Astrocyte (in vitro differentiated cells and primary cell): ENCODE data around the gene DELE1. TPM values are rescaled to one million over a fixed set of nuclear protein-coding genes. Genes with fewer than 3 reads are reported as not detected.

Source experiments
- DNase-seq: peaks from one replicate; pipeline ENCODE4 v3.0.0-alpha.2; 2010; ENCODE audit warnings: low read depth
- FAIRE-seq: peaks from 2 replicates; lab custom pipeline; 2011; peaks lifted over from hg19 to GRCh38; lab: Jason Lieb, UNC
- H2AFZ ChIP-seq: 2 replicates; pipeline ENCODE4 v1.6.0; 2012; ENCODE audit warnings: low read depth, low read length, inconsistent platforms
- H3K27ac ChIP-seq: 2 replicates; pipeline ENCODE4 v1.5.1; 2011; ENCODE audit warnings: low read depth, low read length, inconsistent platforms
- H3K27me3 ChIP-seq: 2 replicates; pipeline ENCODE4 v1.6.0; 2011; ENCODE audit warnings: low read length, inconsistent platforms; ENCODE audit not compliant: insufficient read depth
- H3K36me3 ChIP-seq: 2 replicates; pipeline ENCODE4 v1.5.1; 2011; ENCODE audit warnings: low read length, inconsistent platforms; ENCODE audit not compliant: insufficient read depth
- H3K4me1 ChIP-seq: 2 replicates; pipeline ENCODE4 v1.5.1; 2011; ENCODE audit warnings: low read length, inconsistent platforms; ENCODE audit not compliant: insufficient read depth
- H3K4me2 ChIP-seq: 2 replicates; pipeline ENCODE4 v1.6.0; 2012; ENCODE audit warnings: low read length, inconsistent platforms
- H3K4me3 ChIP-seq: 2 replicates; pipeline ENCODE4 v1.5.1; 2011; ENCODE audit warnings: low read depth, mild to moderate bottlenecking, low read length, inconsistent platforms; ENCODE audit not compliant: insufficient read depth
- H3K79me2 ChIP-seq: 2 replicates; pipeline ENCODE4 v1.6.0; 2012; ENCODE audit warnings: mild to moderate bottlenecking, low read length, inconsistent platforms; ENCODE audit not compliant: insufficient read depth
- H3K9ac ChIP-seq: 2 replicates; pipeline ENCODE4 v1.6.0; 2012; ENCODE audit warnings: mild to moderate bottlenecking, low read length, inconsistent platforms
- H3K9me3 ChIP-seq: 2 replicates; pipeline ENCODE4 v1.5.1; 2012; ENCODE audit warnings: low read depth, mild to moderate bottlenecking, low read length, inconsistent platforms; ENCODE audit not compliant: insufficient read depth
- H4K20me1 ChIP-seq: 2 replicates; pipeline ENCODE4 v1.6.0; 2012; ENCODE audit warnings: low read length, inconsistent platforms; ENCODE audit not compliant: insufficient read depth
- H3K27ac Mint-ChIP-seq: one replicate; pipeline ENCODE4 v1.8.0; 2021; ENCODE audit warnings: mild to moderate bottlenecking, mixed read lengths; ENCODE audit not compliant: unreplicated experiment
- H3K27me3 Mint-ChIP-seq: one replicate; pipeline ENCODE4 v1.8.0; 2021; ENCODE audit warnings: low read depth, mixed read lengths; ENCODE audit not compliant: unreplicated experiment
- H3K36me3 Mint-ChIP-seq: one replicate; pipeline ENCODE4 v1.8.0; 2021; ENCODE audit warnings: low read depth, mixed read lengths; ENCODE audit not compliant: unreplicated experiment
- H3K4me1 Mint-ChIP-seq: one replicate; pipeline ENCODE4 v1.8.0; 2021; ENCODE audit warnings: low read depth, mixed read lengths; ENCODE audit not compliant: unreplicated experiment
- H3K4me3 Mint-ChIP-seq: one replicate; pipeline ENCODE4 v1.8.0; 2021; ENCODE audit warnings: mild to moderate bottlenecking, moderate library complexity, mixed read lengths; ENCODE audit not compliant: unreplicated experiment
- H3K9me3 Mint-ChIP-seq: one replicate; pipeline ENCODE4 v1.8.0; 2021; ENCODE audit warnings: mild to moderate bottlenecking, mixed read lengths; ENCODE audit not compliant: unreplicated experiment
- EZH2 ChIP-seq: IDR thresholded peaks from 2 replicates; pipeline ENCODE4 v1.6.1; 2012; ENCODE audit warnings: mild to moderate bottlenecking, low read length, inconsistent platforms; ENCODE audit not compliant: insufficient read depth
- total RNA-seq: library from RNA; stranded (reverse); gene quantifications from 2 replicates; pipeline ENCODE4 v1.2.1, GENCODE V29; 2021
- TF ChIP-seq, protein P1 (sequence below): IDR thresholded peaks from 2 replicates; pipeline ENCODE4 v1.5.1; 2011; ENCODE audit warnings: low read depth, mild to moderate bottlenecking, inconsistent platforms, low read length, moderate library complexity; ENCODE audit not compliant: insufficient read depth

Gene DELE1
- total RNA-seq, 1 donor from 2014 or later: 37.6 TPM

DNA sequence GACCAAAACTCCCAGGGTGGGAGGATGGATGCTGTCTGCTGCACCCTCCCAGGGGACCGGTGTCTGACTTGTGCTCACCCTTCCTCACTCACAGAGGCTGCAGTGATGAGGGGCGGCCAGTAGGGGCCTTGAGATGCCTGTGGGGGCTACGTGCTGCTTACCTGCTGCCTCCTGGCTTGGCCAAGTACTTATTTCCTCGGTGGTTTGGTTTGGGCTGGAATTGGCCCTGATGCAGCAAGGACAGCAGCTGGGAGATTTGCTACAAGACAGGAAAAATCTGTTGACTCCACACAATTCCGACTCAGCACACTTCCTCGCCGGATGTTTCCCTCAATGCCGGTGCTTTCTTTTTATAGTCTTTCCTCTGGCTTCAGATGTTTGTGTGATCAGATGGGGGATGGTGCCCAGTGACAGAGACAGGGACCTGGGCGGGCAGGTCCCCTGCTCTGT lies 27.7 kb downstream of the DELE1 start:
- Histone ChIP-seq H3K4me2 (no peak overlapping the region), H3K4me1 (no peaks in the 10 kb centered on the region), H2AFZ (no peak overlapping the region), H3K36me3 (no peaks in the 10 kb centered on the region), H3K9me3 (no peaks in the 10 kb centered on the region), H4K20me1 (no peaks in the 10 kb centered on the region), H3K4me3 (no peak overlapping the region), H3K27ac (no peak overlapping the region), H3K9ac (no peak overlapping the region), H3K79me2 (no peaks in the 10 kb centered on the region), H3K27me3 (no peaks in the 10 kb centered on the region)
- Mint-ChIP-seq H3K27ac (no peak overlapping the region), H3K27me3 (peaks cover 41% of the 10 kb centered on the region), H3K4me3 (no peak overlapping the region), H3K9me3 (no peaks in the 10 kb centered on the region), H3K4me1 (peaks cover 6% of the 10 kb centered on the region), H3K36me3 (peaks cover 2% of the 10 kb centered on the region)
- TF ChIP-seq, protein P1, sequence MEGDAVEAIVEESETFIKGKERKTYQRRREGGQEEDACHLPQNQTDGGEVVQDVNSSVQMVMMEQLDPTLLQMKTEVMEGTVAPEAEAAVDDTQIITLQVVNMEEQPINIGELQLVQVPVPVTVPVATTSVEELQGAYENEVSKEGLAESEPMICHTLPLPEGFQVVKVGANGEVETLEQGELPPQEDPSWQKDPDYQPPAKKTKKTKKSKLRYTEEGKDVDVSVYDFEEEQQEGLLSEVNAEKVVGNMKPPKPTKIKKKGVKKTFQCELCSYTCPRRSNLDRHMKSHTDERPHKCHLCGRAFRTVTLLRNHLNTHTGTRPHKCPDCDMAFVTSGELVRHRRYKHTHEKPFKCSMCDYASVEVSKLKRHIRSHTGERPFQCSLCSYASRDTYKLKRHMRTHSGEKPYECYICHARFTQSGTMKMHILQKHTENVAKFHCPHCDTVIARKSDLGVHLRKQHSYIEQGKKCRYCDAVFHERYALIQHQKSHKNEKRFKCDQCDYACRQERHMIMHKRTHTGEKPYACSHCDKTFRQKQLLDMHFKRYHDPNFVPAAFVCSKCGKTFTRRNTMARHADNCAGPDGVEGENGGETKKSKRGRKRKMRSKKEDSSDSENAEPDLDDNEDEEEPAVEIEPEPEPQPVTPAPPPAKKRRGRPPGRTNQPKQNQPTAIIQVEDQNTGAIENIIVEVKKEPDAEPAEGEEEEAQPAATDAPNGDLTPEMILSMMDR: peak; percentile 44
- TF ChIP-seq EZH2: no peak
- FAIRE-seq (no peak), DNase-seq (no peak)

DNA sequence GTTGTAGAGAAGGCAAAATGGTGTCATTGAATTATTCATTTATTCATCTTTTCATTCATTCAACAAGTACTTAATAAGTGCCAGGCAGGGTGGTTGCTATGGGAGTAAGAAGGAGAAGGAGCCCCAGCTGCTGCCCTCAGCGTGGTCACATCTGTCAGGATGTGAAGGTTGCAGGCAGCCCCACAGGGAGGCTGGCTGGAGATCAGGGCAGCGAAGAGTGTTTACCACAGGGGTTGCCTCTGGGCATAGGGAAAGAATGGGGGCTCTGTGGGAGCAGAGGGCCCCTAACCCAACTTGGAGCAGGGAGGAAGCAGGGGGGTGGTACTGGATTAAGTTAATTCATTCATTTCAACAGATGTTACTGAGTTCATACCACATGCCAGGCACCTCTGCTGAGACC lies 28.3 kb downstream of the DELE1 start:
- TF ChIP-seq, protein P1: no peak
- no peak for TF ChIP-seq EZH2
- H3K4me3 Mint-ChIP-seq: peak overlapping the region; percentile 62
- Histone ChIP-seq H3K27ac (no peak overlapping the region), H3K4me2 (no peak overlapping the region), H4K20me1 (no peaks in the 10 kb centered on the region), H3K79me2 (no peaks in the 10 kb centered on the region), H3K36me3 (no peaks in the 10 kb centered on the region), H2AFZ (no peak overlapping the region), H3K9me3 (no peaks in the 10 kb centered on the region), H3K4me1 (no peaks in the 10 kb centered on the region), H3K27me3 (no peaks in the 10 kb centered on the region), H3K9ac (no peak overlapping the region), H3K4me3 (no peak overlapping the region)
- FAIRE-seq (no peak), DNase-seq (no peak)
- H3K9me3 Mint-ChIP-seq: no peaks in the 10 kb centered on the region
- H3K27ac Mint-ChIP-seq: no peak overlapping the region
- peaks cover 6% of the 10 kb centered on the region for H3K4me1 Mint-ChIP-seq
- peaks cover 41% of the 10 kb centered on the region for H3K27me3 Mint-ChIP-seq
- peaks cover 2% of the 10 kb centered on the region for H3K36me3 Mint-ChIP-seq

DNA sequence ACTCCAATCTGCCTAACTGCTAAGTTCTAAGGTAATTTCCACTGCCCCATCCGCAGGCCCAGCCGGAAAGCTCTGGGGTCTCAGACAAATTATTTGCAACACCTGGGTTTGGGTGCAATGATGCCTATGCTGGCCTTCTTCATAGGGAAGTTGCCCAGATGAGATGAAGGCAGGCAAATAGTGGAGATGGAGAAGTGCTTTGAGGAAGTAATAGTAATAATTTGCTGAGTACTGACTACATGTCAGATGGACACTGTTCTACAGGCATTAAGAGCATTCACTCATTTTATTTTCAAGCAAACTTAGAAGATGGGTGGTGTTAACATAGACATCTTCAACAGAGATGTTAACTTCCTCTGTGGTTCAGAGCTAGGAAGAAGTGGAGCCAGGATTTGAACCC lies 30.5 kb downstream of the DELE1 start:
- no peak for FAIRE-seq
- Histone ChIP-seq H3K36me3 (no peaks in the 10 kb centered on the region), H3K4me3 (no peak overlapping the region), H4K20me1 (no peaks in the 10 kb centered on the region), H3K79me2 (no peaks in the 10 kb centered on the region), H3K27me3 (no peaks in the 10 kb centered on the region), H3K4me2 (no peak overlapping the region), H3K9me3 (no peaks in the 10 kb centered on the region), H2AFZ (no peak overlapping the region), H3K27ac (no peak overlapping the region), H3K4me1 (no peaks in the 10 kb centered on the region), H3K9ac (no peak overlapping the region)
- peaks cover 4% of the 10 kb centered on the region for H3K36me3 Mint-ChIP-seq
- DNase-seq: no peak
- TF ChIP-seq, protein P1: no peak
- TF ChIP-seq EZH2: no peak
- H3K27me3 Mint-ChIP-seq: peaks cover 45% of the 10 kb centered on the region
- H3K4me3 Mint-ChIP-seq: no peak overlapping the region
- H3K27ac Mint-ChIP-seq: no peak overlapping the region
- H3K9me3 Mint-ChIP-seq: no peaks in the 10 kb centered on the region
- peaks cover 6% of the 10 kb centered on the region for H3K4me1 Mint-ChIP-seq
